Measurements from ENCODE around the gene GRB7. TPM values are rescaled to one million over a fixed set of nuclear protein-coding genes. Genes with fewer than 3 reads are reported as not detected.

Gene GRB7
- total and polyA plus RNA-seq, 2 experiments from 2014 or later: 12.8 to 28.9 TPM

- Mint-ChIP-seq H3K9me3 (no peaks in the 10 kb centered on the region; the same call in 2 of the 3 replicates), H3K27me3 (ENCODE audit: insufficient read depth, low read depth, poor library complexity) (peaks cover 18% of the 10 kb centered on the region)
Measured at GRCh38 chr17:39736319-39737165, 1.2 kb upstream of the GRB7 start.

More at GRCh38 chr17:39736319-39737165, 1.2 kb upstream of the GRB7 start:
- no peaks in the 10 kb centered on the region for H3K9me2 ChIP-seq (ENCODE audit: insufficient read depth)
- H3K36me3 ChIP-seq (ENCODE audit: insufficient read depth): no peaks in the 10 kb centered on the region
- DNase-seq (ENCODE audit: low spot score) (peak; percentile 53), ATAC-seq (no peak)
- H3K27me3 ChIP-seq (ENCODE audit: insufficient read depth): no peaks in the 10 kb centered on the region
- H3K4me3 ChIP-seq: no peak overlapping the region
- peaks cover 22% of the 10 kb centered on the region for H3F3A ChIP-seq (replicated peaks; ENCODE audit: low read depth)
- H4K20me1 ChIP-seq (replicated peaks; ENCODE audit: insufficient read depth): no peaks in the 10 kb centered on the region
- H3K4me1 Mint-ChIP-seq: peaks cover 40% of the 10 kb centered on the region
- H2AFZ ChIP-seq: no peak overlapping the region
- peaks cover 32% of the 10 kb centered on the region for H3K4me1 ChIP-seq (ENCODE audit: insufficient read depth)
- peaks cover 12% of the 10 kb centered on the region for H3K79me2 ChIP-seq (replicated peaks; ENCODE audit: insufficient read depth)
- no peak overlapping the region; the same call in 1 of the 2 replicates for H3K27ac Mint-ChIP-seq
- no peaks in the 10 kb centered on the region for H3K36me3 Mint-ChIP-seq (ENCODE audit: low read depth)
- TF ChIP-seq ZNF462 (CRISPR knock-in tag; IDR thresholded peaks at IDR 0.05): no peak
- peak overlapping the region; percentile 50; the same call in 1 of the 2 replicates for H3K27ac ChIP-seq (ENCODE audit: low read depth)
- peak overlapping the region; percentile 100 for H3K4me2 ChIP-seq
- peak overlapping the region; percentile 16 for H3K4me3 Mint-ChIP-seq

Data from GM23338 (cell line).